HL-60 (cell line): ENCODE results near the gene SPATA16.

ENCODE experiments used
- DNase-seq, 2 experiments: peaks; one replicate each; pipeline ENCODE4 v3.0.0-alpha.2; 2010 to 2020; ENCODE audit warnings: low read depth in 1 of 2, low spot score in 1 of 2
- H3K27ac ChIP-seq: fragments of 250-450 bp; sonication (Bioruptor Pico); replicated peaks from 2 replicates; pipeline ENCODE4 v1.5.1; 2020; ENCODE audit warnings: mild to moderate bottlenecking, moderate library complexity
- H3K27me3 ChIP-seq: fragments of 250-450 bp; sonication (Bioruptor Pico); 2 replicates; pipeline ENCODE4 v1.5.1; 2021; ENCODE audit warnings: mild to moderate bottlenecking, moderate library complexity; ENCODE audit not compliant: insufficient read depth, poor library complexity, severe bottlenecking
- H3K4me3 ChIP-seq: replicated peaks from 2 replicates; pipeline ENCODE4 v1.5.1; 2011; ENCODE audit warnings: mild to moderate bottlenecking, control low read depth, low read length; ENCODE audit not compliant: insufficient read depth
- GABPA ChIP-seq: IDR thresholded peaks from 2 replicates; pipeline ENCODE4 v1.6.1; 2012; ENCODE audit warnings: low read depth
- POLR2AphosphoS5 ChIP-seq: IDR thresholded peaks from 2 replicates; pipeline ENCODE4 v1.6.1; 2012; ENCODE audit warnings: low read depth
- SPI1 ChIP-seq: IDR thresholded peaks from 2 replicates; pipeline ENCODE4 v1.6.1; 2012; ENCODE audit warnings: low read depth, mild to moderate bottlenecking, borderline replicate concordance
- TF ChIP-seq, protein P1 (sequence below): IDR thresholded peaks from one replicate; pipeline ENCODE4 v1.5.1; 2011; ENCODE audit warnings: low read length, control low read depth, inconsistent platforms; ENCODE audit not compliant: insufficient read depth
- TF ChIP-seq, protein P2 (sequence below): IDR thresholded peaks from 2 replicates; pipeline ENCODE4 v1.6.1; 2012; ENCODE audit warnings: low read depth; ENCODE audit not compliant: insufficient replicate concordance

The SPATA16 gene

DNA sequence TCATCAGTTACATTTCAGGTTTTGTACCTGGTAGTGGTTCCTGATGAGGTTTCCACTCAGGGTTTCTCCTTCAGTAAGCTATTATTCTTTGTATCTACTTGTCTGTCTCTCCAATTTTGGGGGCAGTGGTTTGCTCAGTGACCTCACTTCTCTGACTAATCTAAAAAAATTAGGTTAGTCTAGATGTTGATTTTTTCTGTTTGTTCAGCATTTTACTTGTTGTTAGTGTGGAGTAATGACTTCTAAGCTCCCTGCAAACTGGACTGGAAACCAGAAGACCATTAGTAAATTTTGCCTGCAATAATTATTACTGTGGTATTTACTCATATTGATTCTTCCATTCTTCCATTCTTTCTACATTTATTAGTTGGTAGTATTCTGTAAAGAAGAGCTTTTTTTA lies 139.4 kb downstream of the SPATA16 start:
- TF ChIP-seq, protein P1, sequence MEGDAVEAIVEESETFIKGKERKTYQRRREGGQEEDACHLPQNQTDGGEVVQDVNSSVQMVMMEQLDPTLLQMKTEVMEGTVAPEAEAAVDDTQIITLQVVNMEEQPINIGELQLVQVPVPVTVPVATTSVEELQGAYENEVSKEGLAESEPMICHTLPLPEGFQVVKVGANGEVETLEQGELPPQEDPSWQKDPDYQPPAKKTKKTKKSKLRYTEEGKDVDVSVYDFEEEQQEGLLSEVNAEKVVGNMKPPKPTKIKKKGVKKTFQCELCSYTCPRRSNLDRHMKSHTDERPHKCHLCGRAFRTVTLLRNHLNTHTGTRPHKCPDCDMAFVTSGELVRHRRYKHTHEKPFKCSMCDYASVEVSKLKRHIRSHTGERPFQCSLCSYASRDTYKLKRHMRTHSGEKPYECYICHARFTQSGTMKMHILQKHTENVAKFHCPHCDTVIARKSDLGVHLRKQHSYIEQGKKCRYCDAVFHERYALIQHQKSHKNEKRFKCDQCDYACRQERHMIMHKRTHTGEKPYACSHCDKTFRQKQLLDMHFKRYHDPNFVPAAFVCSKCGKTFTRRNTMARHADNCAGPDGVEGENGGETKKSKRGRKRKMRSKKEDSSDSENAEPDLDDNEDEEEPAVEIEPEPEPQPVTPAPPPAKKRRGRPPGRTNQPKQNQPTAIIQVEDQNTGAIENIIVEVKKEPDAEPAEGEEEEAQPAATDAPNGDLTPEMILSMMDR, result no peak
- TF ChIP-seq, protein P2, sequence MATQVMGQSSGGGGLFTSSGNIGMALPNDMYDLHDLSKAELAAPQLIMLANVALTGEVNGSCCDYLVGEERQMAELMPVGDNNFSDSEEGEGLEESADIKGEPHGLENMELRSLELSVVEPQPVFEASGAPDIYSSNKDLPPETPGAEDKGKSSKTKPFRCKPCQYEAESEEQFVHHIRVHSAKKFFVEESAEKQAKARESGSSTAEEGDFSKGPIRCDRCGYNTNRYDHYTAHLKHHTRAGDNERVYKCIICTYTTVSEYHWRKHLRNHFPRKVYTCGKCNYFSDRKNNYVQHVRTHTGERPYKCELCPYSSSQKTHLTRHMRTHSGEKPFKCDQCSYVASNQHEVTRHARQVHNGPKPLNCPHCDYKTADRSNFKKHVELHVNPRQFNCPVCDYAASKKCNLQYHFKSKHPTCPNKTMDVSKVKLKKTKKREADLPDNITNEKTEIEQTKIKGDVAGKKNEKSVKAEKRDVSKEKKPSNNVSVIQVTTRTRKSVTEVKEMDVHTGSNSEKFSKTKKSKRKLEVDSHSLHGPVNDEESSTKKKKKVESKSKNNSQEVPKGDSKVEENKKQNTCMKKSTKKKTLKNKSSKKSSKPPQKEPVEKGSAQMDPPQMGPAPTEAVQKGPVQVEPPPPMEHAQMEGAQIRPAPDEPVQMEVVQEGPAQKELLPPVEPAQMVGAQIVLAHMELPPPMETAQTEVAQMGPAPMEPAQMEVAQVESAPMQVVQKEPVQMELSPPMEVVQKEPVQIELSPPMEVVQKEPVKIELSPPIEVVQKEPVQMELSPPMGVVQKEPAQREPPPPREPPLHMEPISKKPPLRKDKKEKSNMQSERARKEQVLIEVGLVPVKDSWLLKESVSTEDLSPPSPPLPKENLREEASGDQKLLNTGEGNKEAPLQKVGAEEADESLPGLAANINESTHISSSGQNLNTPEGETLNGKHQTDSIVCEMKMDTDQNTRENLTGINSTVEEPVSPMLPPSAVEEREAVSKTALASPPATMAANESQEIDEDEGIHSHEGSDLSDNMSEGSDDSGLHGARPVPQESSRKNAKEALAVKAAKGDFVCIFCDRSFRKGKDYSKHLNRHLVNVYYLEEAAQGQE, result no peak
- no peak for TF ChIP-seq GABPA
- TF ChIP-seq SPI1, result no peak
- TF ChIP-seq POLR2AphosphoS5, result no peak
- DNase-seq, result no peak
- H3K27me3 ChIP-seq, result no peaks in the 10 kb centered on the region
- no peak overlapping the region for H3K4me3 ChIP-seq
- H3K27ac ChIP-seq, result no peak overlapping the region

DNA sequence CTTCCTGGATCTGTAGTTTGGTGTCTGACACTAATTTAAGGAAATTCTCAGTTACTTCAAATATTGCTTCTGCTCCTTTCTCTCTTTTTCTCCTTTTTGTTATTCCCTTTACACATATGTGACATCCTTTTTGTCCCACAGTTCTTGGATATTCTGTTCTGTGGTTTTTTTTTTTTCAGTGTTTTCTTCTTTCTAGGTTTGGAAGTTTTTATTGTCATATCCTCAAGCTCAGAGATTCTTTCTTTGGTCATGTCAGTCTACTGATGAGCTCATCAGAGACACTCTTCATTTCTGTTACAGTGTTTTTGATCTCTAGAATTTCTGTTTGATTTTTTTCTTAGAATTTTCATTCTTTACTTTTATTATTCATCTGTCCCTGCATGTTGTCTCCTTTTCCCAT lies 140.5 kb downstream of the SPATA16 start:
- Histone ChIP-seq H3K4me3 (no peak overlapping the region), H3K27me3 (no peaks in the 10 kb centered on the region), H3K27ac (no peak overlapping the region)
- TF ChIP-seq GABPA, result no peak
- TF ChIP-seq, protein P2, result no peak
- TF ChIP-seq, protein P1, result no peak
- no peak for DNase-seq

DNA sequence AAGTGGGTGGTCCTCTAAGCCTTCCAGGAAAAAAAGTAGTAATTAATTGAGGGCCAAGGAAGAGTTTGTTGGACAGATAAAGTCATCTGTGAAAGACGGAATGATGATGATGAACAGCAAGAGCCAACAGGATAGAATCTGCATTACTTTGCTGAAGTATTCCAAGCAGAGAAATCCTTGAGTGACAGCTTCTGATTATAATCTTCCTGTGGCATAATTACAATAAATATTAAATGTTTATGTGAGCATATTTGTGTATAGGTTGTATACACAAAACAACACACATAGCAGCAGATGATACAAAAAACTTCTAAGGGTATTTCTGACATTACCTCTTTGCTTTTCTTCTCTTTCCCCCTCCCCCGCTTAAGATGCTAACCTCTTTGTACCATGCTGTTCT lies 147.6 kb downstream of the SPATA16 start:
- Histone ChIP-seq H3K27me3 (no peaks in the 10 kb centered on the region), H3K4me3 (no peak overlapping the region), H3K27ac (no peak overlapping the region)
- no peak for DNase-seq
- TF ChIP-seq GABPA, result no peak
- no peak for TF ChIP-seq POLR2AphosphoS5
- TF ChIP-seq, protein P2, result no peak
- TF ChIP-seq, protein P1, result no peak
- no peak for TF ChIP-seq SPI1
